SK-N-SH (cell line): ENCODE data around the gene PSMF1. TPM values are rescaled to one million over a fixed set of nuclear protein-coding genes. Genes with fewer than 3 reads are reported as not detected.
"Not testable (repeated sequence)": the region's sequence is repeated elsewhere in the genome, so short reads cannot be mapped to it uniquely, and the experiment has no call there.

Source experiments
- CTCF ChIA-PET: fragments of 300-600, 350-600 bp; formaldehyde crosslinking; extraction: SDS; loops from one replicate; lab custom pipeline; 2021; lab: Yijun Ruan, JAX
- POLR2A ChIA-PET: fragments of 350-600 bp; sonication (Branson Sonifier 250); formaldehyde crosslinking; extraction: SDS; loops from one replicate; lab custom pipeline; 2020; ENCODE audit warnings: antibody characterized with exemption, inconsistent platforms; lab: Yijun Ruan, JAX
- DNase-seq: peaks from one replicate; pipeline ENCODE4 v3.0.0; 2012
- H2AFZ ChIP-seq: fragments of 200-600 bp; sonication (generic); 2 replicates; pipeline ENCODE4 v1.8.1; 2016; ENCODE audit warnings: antibody characterized with exemption, mild to moderate bottlenecking, low read depth
- H3F3A ChIP-seq: fragments of 200-600 bp; sonication (generic); replicated peaks from 2 replicates; pipeline ENCODE3; 2016; ENCODE audit warnings: antibody characterized with exemption, mild to moderate bottlenecking; ENCODE audit not compliant: insufficient read depth
- H3K27ac ChIP-seq, 2 experiments: fragments of 200-500 bp in 1 of 2; fragments of 200-600 bp in 1 of 2; sonication (Bioruptor generic) in 1 of 2; sonication (generic), shearing (Covaris generic) in 1 of 2; 2 replicates each; pipeline versions ENCODE4 v1.5.1 to v1.6.1; 2014 to 2016; ENCODE audit warnings: low read depth in 2 of 2, inconsistent platforms in 1 of 2, low read length in 1 of 2, mild to moderate bottlenecking in 1 of 2, mixed read lengths in 1 of 2
- H3K27me3 ChIP-seq: fragments of 200-600 bp; sonication (generic), shearing (Covaris generic); 2 replicates; pipeline ENCODE4 v1.6.1; 2016; ENCODE audit warnings: mixed run types; ENCODE audit not compliant: insufficient read depth
- H3K36me3 ChIP-seq, 2 experiments: fragments of 200-500 bp in 1 of 2; fragments of 200-600 bp in 1 of 2; sonication (Bioruptor generic) in 1 of 2; sonication (generic) in 1 of 2; replicated peaks in 1 of 2; 2 replicates each; pipeline versions ENCODE3 to v1.5.1; 2014 to 2016; ENCODE audit warnings: low read length in 1 of 2, mild to moderate bottlenecking in 1 of 2; ENCODE audit not compliant: insufficient read depth in 2 of 2, control insufficient read depth in 1 of 2
- H3K4me1 ChIP-seq, 2 experiments: fragments of 200-500 bp in 1 of 2; fragments of 200-600 bp in 1 of 2; sonication (Bioruptor generic) in 1 of 2; sonication (generic), shearing (Covaris generic) in 1 of 2; 2 replicates each; pipeline versions ENCODE4 v1.5.1 to v1.6.1; 2014 to 2016; ENCODE audit warnings: low read depth in 1 of 2, low read length in 1 of 2, mixed run types in 1 of 2; ENCODE audit not compliant: insufficient read depth in 2 of 2, control insufficient read depth in 1 of 2
- H3K4me2 ChIP-seq: fragments of 200-600 bp; sonication (generic), shearing (Covaris generic); 2 replicates; pipeline ENCODE4 v1.6.1; 2017; ENCODE audit warnings: mixed run types
- H3K4me3 ChIP-seq, 2 experiments: fragments of 200-500 bp in 1 of 2; fragments of 200-600 bp in 1 of 2; sonication (Bioruptor generic) in 1 of 2; sonication (generic), shearing (Covaris generic) in 1 of 2; 2 replicates each; pipeline versions ENCODE4 v1.5.1 to v1.8.1; 2014 to 2016; ENCODE audit warnings: low read depth in 2 of 2, inconsistent platforms in 1 of 2, low read length in 1 of 2, mild to moderate bottlenecking in 1 of 2, mixed read lengths in 1 of 2, moderate library complexity in 1 of 2
- H3K79me2 ChIP-seq: fragments of 200-600 bp; sonication (generic); 2 replicates; pipeline ENCODE4 v1.8.1; 2017; ENCODE audit warnings: mild to moderate bottlenecking; ENCODE audit not compliant: insufficient read depth
- H3K9ac ChIP-seq: fragments of 200-600 bp; sonication (generic); 2 replicates; pipeline ENCODE4 v1.6.1; 2017; ENCODE audit warnings: mixed run types
- H3K9me2 ChIP-seq: fragments of 200-600 bp; sonication (generic); 2 replicates; pipeline ENCODE4 v1.6.1; 2017; ENCODE audit warnings: mixed run types
- H3K9me3 ChIP-seq: fragments of 200-600 bp; sonication (generic); 2 replicates; pipeline ENCODE4 v1.6.1; 2017; ENCODE audit warnings: mixed run types, mild to moderate bottlenecking, moderate library complexity
- H4K20me1 ChIP-seq: fragments of 200-600 bp; sonication (generic); 2 replicates; pipeline ENCODE4 v1.6.1; 2017; ENCODE audit warnings: mild to moderate bottlenecking, mixed run types; ENCODE audit not compliant: insufficient read depth
- EP300 ChIP-seq, 2 experiments: IDR thresholded peaks; 2 replicates each; pipeline versions ENCODE4 v1.4.0 to v1.6.1; 2012; ENCODE audit warnings: borderline replicate concordance in 1 of 2, low read depth in 1 of 2, low read length in 1 of 2
- EZH2phosphoT487 ChIP-seq: fragments of 200-600 bp; sonication (generic); IDR thresholded peaks from 2 replicates; pipeline ENCODE4 v1.6.1; 2017; ENCODE audit warnings: low read depth, mixed run types, mild to moderate bottlenecking, antibody characterized with exemption, moderate library complexity, borderline replicate concordance
- GABPA ChIP-seq: IDR thresholded peaks from 2 replicates; pipeline ENCODE4 v1.4.0; 2012; ENCODE audit warnings: low read depth, mild to moderate bottlenecking
- JUND ChIP-seq: IDR thresholded peaks from 2 replicates; pipeline ENCODE4 v1.4.0; 2012
- MXI1 ChIP-seq: IDR thresholded peaks from 2 replicates; pipeline ENCODE4 v1.6.1; 2012; ENCODE audit warnings: mild to moderate bottlenecking, low read depth, low read length, improper control_type of control experiment
- POLR2AphosphoS5 ChIP-seq: IDR thresholded peaks from 2 replicates; pipeline ENCODE4 v1.6.1; 2012; ENCODE audit warnings: low read depth, low read length
- RAD21 ChIP-seq: IDR thresholded peaks from 2 replicates; pipeline ENCODE4 v1.6.1; 2012; ENCODE audit warnings: mild to moderate bottlenecking, low read length
- RFX5 ChIP-seq: IDR thresholded peaks from 2 replicates; pipeline ENCODE4 v1.6.1; 2012; ENCODE audit warnings: mild to moderate bottlenecking, improper control_type of control experiment, low read length
- RXRA ChIP-seq: IDR thresholded peaks from 2 replicates; pipeline ENCODE4 v1.4.0; 2012; ENCODE audit warnings: low read depth, mild to moderate bottlenecking, borderline replicate concordance
- YY1 ChIP-seq: IDR thresholded peaks from 2 replicates; pipeline ENCODE4 v1.4.0; 2012; ENCODE audit warnings: low read depth, mild to moderate bottlenecking
- WGBS: methylation state at CpG from one replicate; pipeline ENCODE4 v1.1.6; 2017; ENCODE audit warnings: low lambda C conversion rate; 5-methylcytosine and 5-hydroxymethylcytosine counted together
- polyA plus RNA-seq, 3 experiments: library from polyadenylated mRNA; depleted of rRNA; stranded (reverse); fragments of >200 nt; gene quantifications; 2 replicates each; pipeline ENCODE4 v1.2.3, GENCODE V29; 2012
- TF ChIP-seq, protein P1 (sequence below): IDR thresholded peaks from 2 replicates; pipeline ENCODE4 v1.4.0; 2012; ENCODE audit warnings: low read depth
- TF ChIP-seq, protein P2 (sequence below): fragments of 150-350 bp; IDR thresholded peaks from 2 replicates; pipeline ENCODE4 v1.6.1; 2016; ENCODE audit warnings: mild to moderate bottlenecking, low read depth, low read length

PSMF1 gene
- polyA plus RNA-seq, 1 of the 3 experiments (the other 2 are of a cell fraction), result 103 TPM

DNA sequence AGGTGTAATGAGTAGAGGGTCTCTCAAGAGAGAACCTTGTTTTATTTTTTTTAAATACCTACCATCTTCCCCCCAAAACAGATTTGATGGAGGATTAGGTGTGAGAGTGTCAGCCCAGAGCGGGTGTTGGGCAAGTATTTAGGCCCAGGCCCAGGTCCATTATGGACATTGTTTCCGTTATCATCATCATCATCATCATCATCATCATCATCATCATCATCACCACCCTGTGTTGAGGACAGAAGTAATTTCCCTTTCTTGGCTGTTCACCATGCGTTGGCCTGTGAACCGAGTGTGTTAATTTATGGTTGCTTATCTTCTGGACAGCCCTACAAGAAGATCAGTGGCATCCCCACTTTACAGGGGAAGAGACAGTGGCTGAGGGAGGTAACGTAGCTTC lies 28.6 kb downstream of the PSMF1 start:
- CTCF ChIA-PET, result interaction anchor here (2.1 kb wide), 1 partner anchor 38 kb away, joined by 6 read pairs; no protein-coding TSS in a partner anchor
- H4K20me1 ChIP-seq, result no peaks in the 10 kb centered on the region
- WGBS, result 93% methylated on average over 5 of the region's 5 CpGs
- H3K27me3 ChIP-seq, result no peaks in the 10 kb centered on the region
- TF ChIP-seq RXRA (no peak), YY1 (no peak)
- TF ChIP-seq, all 33 proteins: peak for 0
- Histone ChIP-seq H3K79me2 (peaks cover 14% of the 10 kb centered on the region), H3K36me3 (peaks cover 26 to 59% of the 10 kb centered on the region in 2 experiments), H3K4me2 (no peak overlapping the region), H3K4me3 (no peak overlapping the region), H3K4me1 (no peaks in the 10 kb centered on the region), H3K9me2 (no peaks in the 10 kb centered on the region), H3F3A (no peaks in the 10 kb centered on the region), H3K27ac (no peak overlapping the region), H3K9ac (no peak overlapping the region), H3K9me3 (no peaks in the 10 kb centered on the region), H2AFZ (no peak overlapping the region)
- no peak for DNase-seq
- POLR2A ChIA-PET, result no interaction called here

DNA sequence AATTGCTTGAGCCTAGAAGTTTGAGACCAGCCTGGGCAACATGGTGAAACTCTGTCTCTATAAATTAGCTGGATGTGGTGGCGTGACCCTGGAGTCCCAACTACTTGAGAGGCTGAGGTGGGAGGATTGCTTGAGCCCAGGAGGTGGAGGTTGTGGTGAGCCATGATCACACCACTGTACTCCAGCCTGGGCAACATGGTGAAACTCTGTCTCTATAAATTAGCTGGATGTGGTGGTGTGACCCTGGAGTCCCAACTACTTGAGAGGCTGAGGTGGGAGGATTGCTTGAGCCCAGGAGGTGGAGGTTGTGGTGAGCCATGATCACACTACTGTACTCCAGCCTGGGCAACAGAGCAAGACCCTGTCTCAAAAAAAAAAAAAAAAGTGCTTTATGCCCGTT lies 31.4 kb downstream of the PSMF1 start:
- H3K9me3 ChIP-seq, H3K4me3 ChIP-seq, H3K9me2 ChIP-seq, H2AFZ ChIP-seq, H3K27ac ChIP-seq, H4K20me1 ChIP-seq, POLR2A ChIA-PET, H3K4me2 ChIP-seq, H3F3A ChIP-seq, DNase-seq, H3K27me3 ChIP-seq, H3K4me1 ChIP-seq, H3K9ac ChIP-seq: not testable (repeated sequence)
- Histone ChIP-seq H3K36me3 (peaks cover 33 to 82% of the 10 kb centered on the region in 2 experiments), H3K79me2 (peaks cover 21% of the 10 kb centered on the region)
- CTCF ChIA-PET, result interaction anchor here (1.6 kb wide), 1 partner anchor 63 kb away, joined by 5 read pairs; no protein-coding TSS in a partner anchor
- WGBS, result 92% methylated on average over 2 of the region's 2 CpGs

DNA sequence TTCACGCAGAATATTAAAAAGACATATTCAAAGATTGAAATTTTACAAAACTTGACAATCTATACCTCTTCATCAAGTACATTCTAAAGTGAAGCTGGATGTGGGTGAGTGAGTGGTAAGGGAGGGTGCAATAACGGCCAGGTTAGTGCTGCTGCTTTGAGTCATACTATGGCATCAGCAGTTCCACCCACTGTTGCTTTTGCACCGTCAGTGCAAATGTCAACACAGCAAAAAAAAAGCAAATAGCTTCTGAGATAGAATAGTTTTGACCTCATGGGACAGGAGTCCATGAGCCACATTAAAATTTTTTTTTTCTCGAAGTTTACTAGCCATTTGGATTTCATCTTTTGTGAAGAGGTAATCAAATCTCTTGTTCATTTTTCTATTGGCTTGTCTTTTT lies 31.8 kb downstream of the PSMF1 start:
- Histone ChIP-seq H3K4me3 (no peak overlapping the region), H3K36me3 (peaks cover 31 to 86% of the 10 kb centered on the region in 2 experiments), H3K79me2 (peaks cover 24% of the 10 kb centered on the region), H3K9ac (no peak overlapping the region), H4K20me1 (no peaks in the 10 kb centered on the region), H3K27ac (no peak overlapping the region), H3K9me2 (no peaks in the 10 kb centered on the region), H3K27me3 (no peaks in the 10 kb centered on the region), H3K9me3 (no peaks in the 10 kb centered on the region), H3K4me2 (no peak overlapping the region), H2AFZ (no peak overlapping the region), H3F3A (no peaks in the 10 kb centered on the region), H3K4me1 (no peaks in the 10 kb centered on the region)
- CTCF ChIA-PET, result interaction anchor here (1.6 to 2.5 kb wide), 2 partner anchors 42 to 62 kb away, joined by 5 to 18 read pairs; no protein-coding TSS in a partner anchor
- TF ChIP-seq POLR2AphosphoS5, result no peak
- TF ChIP-seq, protein P1, sequence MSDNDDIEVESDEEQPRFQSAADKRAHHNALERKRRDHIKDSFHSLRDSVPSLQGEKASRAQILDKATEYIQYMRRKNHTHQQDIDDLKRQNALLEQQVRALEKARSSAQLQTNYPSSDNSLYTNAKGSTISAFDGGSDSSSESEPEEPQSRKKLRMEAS, result no peak
- no peak for TF ChIP-seq EZH2phosphoT487
- no peak for TF ChIP-seq MXI1
- no peak for TF ChIP-seq GABPA
- no peak for TF ChIP-seq RFX5
- TF ChIP-seq EP300 (IDR thresholded peaks at IDR 0.05; ENCODE audit: borderline replicate concordance in 1 of 2, low read depth in 1 of 2, low read length in 1 of 2), result no peak
- TF ChIP-seq RAD21, result no peak
- no peak for TF ChIP-seq JUND
- TF ChIP-seq, protein P2, sequence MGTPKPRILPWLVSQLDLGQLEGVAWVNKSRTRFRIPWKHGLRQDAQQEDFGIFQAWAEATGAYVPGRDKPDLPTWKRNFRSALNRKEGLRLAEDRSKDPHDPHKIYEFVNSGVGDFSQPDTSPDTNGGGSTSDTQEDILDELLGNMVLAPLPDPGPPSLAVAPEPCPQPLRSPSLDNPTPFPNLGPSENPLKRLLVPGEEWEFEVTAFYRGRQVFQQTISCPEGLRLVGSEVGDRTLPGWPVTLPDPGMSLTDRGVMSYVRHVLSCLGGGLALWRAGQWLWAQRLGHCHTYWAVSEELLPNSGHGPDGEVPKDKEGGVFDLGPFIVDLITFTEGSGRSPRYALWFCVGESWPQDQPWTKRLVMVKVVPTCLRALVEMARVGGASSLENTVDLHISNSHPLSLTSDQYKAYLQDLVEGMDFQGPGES, result no peak
- DNase-seq, result no peak
- POLR2A ChIA-PET, result no interaction called here
- WGBS, result 86% methylated on average over 4 of the region's 4 CpGs
